A204.1 (cell line): ENCODE results near the gene SPEF2.

Experiments used
- FAIRE-seq: peaks from 2 replicates; lab custom pipeline; 2012; peaks lifted over from hg19 to GRCh38; lab: Jason Lieb, UNC

Gene SPEF2

DNA sequence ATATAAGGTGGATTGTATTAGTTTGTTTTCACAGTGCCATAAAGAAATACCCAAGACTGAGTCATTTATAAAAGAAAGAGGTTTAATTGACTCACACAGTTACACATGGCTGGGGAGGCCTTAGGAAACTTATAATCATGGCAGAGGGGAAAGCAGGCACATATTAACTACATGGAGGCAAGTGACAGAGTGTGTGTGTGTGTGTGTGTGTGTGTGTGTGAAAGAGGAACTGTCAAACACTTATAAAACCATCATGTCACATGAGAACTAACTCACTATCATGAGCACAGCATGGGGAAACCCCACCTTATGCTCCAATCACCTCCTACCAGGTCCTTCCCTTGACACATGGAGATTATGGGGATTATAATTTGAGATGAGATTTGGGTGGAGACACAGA is 118.6 kb downstream of the SPEF2 start:
- no peak for FAIRE-seq

GRCh38 chr5:35741126-35741716 is 123.6 kb downstream of the SPEF2 start:
- no peak for FAIRE-seq

GRCh38 chr5:35741971-35742370 is 124.3 kb downstream of the SPEF2 start:
- FAIRE-seq = peak; percentile 59

DNA sequence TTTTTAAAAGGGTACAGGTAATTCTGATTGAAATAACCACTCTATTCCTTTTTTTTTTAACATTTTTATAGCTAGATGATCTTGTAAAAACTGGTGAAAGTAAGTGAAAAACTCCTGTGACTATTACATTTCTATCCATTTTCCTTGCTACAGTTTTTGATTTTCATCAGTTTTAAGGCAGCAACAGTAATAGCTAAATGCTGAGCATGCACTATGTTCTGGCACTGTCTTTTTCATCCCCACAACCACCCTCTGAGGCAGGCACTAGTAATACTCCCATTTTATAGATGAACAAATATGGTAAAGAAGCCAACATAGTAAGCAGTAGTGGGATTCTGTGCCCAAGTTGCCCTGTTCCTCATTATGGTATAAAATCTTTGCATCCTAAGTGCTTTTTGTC is 126.0 kb downstream of the SPEF2 start:
- FAIRE-seq = no peak

- no peak for FAIRE-seq
Observed at GRCh38 chr5:35745193-35745592, 127.5 kb downstream of the SPEF2 start.

- no peak for FAIRE-seq
Observed at GRCh38 chr5:35745660-35746059, 128.0 kb downstream of the SPEF2 start.

DNA sequence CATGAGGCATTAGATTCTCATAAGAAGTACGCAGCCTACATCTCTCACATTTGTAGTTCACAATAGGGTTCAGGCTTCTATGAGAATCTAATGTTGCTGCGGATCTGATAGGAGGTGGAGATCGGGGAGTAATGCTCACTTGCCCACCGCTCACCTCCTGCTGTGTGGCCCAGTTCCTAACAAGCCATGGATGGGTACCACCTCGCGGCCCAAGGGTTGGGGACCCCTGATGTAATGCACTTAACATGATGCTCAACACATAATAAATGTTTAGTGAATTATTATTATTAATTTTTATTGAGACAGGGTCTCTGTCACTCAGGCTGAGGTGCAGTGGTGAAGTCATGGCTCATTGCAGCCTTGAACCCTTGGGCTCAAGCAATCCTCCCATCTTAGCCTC is 134.3 kb downstream of the SPEF2 start:
- FAIRE-seq = no peak

DNA sequence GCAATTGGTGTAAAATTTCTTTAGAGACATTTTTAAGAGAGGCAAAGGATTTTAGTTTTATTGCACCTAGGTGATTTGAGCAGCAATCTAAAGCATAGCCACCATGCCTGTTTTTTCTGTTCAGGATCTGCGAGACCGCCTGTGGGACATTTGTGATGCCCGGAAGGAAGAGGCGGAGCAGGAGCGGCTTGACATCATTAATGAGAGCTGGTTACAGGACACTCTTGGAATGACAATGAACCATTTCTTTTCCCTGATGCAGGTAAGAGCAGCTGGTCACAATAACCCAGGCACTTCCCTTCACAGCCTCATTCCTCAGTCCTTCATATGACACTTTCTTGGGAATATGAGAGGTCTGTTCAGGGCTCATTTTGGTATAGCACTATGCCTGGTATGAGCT is 135.8 kb downstream of the SPEF2 start:
- no peak for FAIRE-seq

DNA sequence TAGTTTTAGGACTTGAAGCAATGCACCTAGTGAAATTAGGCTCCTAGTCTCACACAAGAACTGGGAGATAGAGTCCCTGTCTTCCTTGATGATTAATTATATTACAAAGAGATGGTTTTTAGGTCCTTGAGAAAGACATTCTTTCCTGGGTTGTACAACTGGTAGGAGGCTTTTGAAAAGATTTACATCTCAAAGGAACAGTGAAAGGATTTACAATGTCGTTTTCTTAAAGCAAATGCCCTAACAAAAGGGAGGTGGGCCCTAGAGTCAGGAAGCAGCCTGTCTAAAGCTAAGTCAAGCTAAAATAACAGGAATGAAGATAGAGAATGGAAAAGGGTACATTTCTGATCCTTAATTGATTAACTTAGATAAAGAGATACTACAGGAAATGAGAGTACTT is 136.8 kb downstream of the SPEF2 start:
- no peak for FAIRE-seq

GRCh38 chr5:35755966-35756365 is 138.3 kb downstream of the SPEF2 start:
- no peak for FAIRE-seq

DNA sequence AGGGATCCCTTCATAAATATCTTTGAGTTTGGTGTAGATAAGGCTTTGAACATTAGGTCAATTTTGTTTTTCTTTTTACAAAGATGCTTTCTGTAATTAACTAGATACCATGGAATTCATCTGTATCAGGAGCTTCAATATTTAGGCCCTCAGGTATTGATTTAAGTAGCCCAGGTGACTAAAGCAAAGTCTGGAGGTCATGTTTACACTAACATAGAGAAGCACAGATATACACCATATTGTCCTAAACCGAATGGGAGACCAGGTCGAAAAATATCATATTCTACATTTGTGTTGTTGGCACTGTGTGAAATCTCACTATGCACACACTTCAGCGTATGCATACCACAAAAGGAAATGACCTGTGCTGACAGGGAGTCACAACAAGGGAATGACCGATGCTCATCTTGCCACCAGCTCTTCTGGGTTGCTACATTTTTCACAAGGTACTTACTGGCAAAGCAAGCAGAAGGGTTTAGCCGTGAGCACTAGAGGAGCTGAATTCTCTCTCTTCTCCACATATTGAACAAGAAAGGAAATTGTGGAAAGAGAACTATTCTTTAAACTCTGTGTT is 140.6 kb downstream of the SPEF2 start:
- FAIRE-seq = no peak

DNA sequence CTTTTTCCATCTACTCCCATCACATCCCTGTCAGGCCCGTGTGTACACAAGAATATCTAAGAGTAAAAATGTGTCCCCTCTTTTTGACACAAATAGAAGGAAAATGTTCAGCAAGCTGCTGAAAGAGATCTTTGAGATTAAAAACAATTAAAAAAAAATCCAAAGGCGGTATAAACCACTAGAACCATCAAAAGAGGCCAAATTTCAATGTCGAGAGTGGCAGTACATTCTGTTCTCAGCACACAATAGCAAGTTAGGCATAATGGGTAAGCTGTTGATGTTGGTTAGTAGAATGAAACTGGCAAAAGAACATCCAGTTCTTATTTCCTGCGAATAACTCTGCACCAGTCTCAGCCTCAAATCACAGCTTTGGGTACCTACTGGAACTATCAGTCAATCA is 143.9 kb downstream of the SPEF2 start:
- FAIRE-seq = no peak

GRCh38 chr5:35762368-35762767 is 144.7 kb downstream of the SPEF2 start:
- FAIRE-seq = no peak

GRCh38 chr5:35765921-35766320 is 148.3 kb downstream of the SPEF2 start:
- no peak for FAIRE-seq

- no peak for FAIRE-seq
Observed at GRCh38 chr5:35771300-35771699, 153.6 kb downstream of the SPEF2 start.

DNA sequence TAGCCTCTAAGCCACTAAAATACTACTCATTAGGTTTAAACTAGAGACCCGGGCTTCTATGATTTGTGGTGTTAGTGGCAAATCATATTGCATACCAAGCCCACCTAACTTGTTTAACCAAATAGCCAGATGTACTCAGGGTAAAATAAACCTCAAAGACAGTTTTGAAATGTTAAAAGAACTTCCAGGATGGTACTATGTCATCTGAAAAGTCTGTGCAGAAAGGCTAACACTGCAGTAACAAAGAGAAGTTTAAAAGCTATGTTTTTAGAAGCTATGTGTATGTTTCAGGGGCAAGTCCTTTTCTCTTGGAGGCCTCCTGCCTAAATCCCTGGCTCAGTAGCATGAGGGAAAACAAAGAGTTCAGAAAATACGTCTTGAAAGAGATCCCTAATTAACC is 154.2 kb downstream of the SPEF2 start:
- no peak for FAIRE-seq

DNA sequence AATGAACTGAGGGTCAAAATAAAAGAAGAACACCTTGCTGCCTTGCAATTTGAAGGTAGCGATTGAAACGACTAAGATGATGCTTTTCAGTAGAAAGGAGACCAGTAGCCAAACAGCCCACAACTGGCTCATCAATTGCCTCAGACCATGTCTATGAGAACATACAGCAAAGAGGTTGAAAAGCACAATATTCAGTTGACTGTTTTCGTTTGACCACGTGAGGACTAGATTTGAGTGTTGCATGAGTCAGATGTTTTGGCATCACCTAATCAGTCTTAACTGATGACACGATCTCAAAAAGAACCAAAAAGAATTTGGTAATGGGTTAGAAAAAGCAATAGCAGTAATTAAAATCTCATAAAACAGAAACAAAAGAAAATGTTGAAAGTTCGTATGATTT is 156.3 kb downstream of the SPEF2 start:
- no peak for FAIRE-seq

GRCh38 chr5:35776757-35777156 is 159.1 kb downstream of the SPEF2 start:
- no peak for FAIRE-seq

DNA sequence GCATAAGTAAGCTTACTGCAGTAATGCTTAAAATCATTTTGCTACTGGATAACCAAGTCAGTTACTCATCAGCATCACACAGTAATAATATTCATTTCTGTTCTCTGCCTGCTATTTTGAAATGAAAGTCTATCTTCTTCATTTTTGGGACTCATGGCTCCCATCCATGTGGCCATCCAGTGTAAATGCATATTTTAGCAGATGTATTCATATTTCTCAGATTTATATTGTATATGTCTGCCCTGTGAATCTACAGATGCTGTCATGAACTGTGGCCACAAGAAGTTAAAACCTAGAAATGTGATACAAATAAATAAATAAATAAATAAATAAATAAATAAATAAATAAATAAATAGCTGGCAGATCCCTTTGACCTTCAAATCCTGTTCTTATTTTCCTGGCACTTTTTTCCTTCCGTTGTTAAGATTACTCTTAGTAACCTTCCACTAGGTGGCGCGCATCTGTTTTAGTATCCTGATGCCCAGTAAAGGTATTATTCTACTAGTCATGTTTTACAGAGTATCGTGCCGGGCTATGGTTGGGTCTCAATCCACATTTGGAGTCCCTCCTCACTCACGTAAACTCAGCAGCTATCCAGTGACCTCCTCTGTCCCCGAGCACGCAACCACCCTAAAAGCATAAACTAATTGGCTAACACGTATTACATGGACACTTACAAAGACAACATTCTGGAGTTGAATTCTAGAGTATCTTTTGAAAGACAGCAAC is 159.9 kb downstream of the SPEF2 start:
- FAIRE-seq = peak; percentile 88

DNA sequence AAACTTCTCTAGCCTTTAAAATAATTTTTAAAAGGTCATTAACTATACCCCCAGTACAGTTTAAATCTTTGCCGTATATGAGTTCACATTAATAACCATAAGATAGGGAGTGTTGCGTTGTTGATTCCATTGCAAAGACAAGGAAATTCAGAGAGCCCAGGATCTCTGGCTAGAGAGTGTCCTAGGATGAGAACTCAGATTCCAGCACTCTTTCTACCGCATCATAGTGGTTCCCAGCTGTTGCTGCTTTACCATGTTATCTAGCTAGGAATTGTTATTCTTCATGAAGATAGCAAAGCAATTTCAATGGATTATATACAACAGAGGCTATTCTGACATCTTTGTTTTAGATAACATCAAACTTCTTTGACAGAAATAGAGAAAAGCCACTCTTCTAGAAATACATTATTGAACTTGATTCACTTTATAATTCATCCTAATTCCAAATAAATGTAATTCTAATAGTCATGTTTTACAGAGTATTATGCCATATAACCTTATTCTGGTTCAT is 160.7 kb downstream of the SPEF2 start:
- no peak for FAIRE-seq

DNA sequence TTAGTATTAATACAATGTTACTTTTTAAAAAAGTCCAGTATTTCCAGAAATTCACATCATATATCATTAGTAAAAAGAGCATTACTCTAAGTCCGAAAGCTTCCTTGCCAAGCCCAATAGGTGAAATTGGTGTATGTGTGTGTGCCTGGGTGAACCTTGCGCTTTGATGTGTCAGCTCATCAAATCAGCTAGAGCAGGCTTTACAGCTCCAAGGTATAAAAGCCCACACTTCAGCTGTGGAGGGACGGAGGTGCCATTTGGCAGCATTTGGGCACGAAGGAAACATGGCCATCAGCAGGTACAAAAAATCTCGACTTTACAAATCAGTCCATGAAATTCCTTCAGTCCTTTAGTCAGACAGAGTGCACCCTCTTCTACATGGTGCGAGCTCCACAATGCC is 162.6 kb downstream of the SPEF2 start:
- no peak for FAIRE-seq

GRCh38 chr5:35781181-35781790 is 163.6 kb downstream of the SPEF2 start:
- no peak for FAIRE-seq

DNA sequence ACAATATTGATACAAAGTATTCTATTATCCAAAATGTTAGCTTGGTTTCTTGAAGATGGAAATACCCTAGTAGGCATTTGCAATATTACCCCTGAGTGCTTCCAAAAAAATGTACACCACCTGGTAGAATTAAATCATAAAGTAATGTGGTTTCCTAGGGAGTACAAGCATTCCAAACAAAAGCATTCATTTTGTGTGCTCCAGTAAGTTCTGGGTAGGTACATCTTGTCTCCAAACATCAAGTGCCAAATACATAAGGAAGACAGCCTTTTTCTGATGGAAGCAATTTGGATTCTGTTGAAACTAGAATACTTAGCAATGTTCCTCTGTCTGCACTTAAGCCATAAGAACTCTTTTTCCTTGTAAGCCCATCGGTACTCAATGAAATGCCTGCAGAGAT is 165.9 kb downstream of the SPEF2 start:
- no peak for FAIRE-seq
